GM23248 (cell line): ENCODE measurements around the gene SRSF3. TPM values are rescaled to one million over a fixed set of nuclear protein-coding genes. Genes with fewer than 3 reads are reported as not detected.
"Not testable (repeated sequence)": the region's sequence is repeated elsewhere in the genome, so short reads cannot be mapped to it uniquely, and the experiment has no call there.

ENCODE experiments used
- DNase-seq: peaks from one replicate; pipeline ENCODE4 v3.0.0-alpha.2; 2015
- H2AFZ ChIP-seq: fragments of 200-600 bp; sonication (generic); 2 replicates; pipeline ENCODE4 v1.6.1; 2016; ENCODE audit warnings: antibody characterized with exemption
- H3F3A ChIP-seq: fragments of 200-600 bp; sonication (generic); 2 replicates; pipeline ENCODE4 v1.6.1; 2016; ENCODE audit warnings: mild to moderate bottlenecking, antibody characterized with exemption, mixed run types; ENCODE audit not compliant: insufficient read depth
- H3K27ac ChIP-seq: fragments of 200-600 bp; sonication (generic); 2 replicates; pipeline ENCODE4 v1.5.1; 2016; ENCODE audit warnings: mild to moderate bottlenecking
- H3K27me3 ChIP-seq: fragments of 200-600 bp; sonication (generic); replicated peaks from 2 replicates; pipeline ENCODE4 v1.6.1; 2016; ENCODE audit warnings: mild to moderate bottlenecking; ENCODE audit not compliant: insufficient read depth
- H3K36me3 ChIP-seq: fragments of 200-600 bp; sonication (generic); 2 replicates; pipeline ENCODE4 v1.6.1; 2016; ENCODE audit warnings: low read depth, mild to moderate bottlenecking
- H3K4me1 ChIP-seq: fragments of 200-600 bp; sonication (generic); 2 replicates; pipeline ENCODE4 v1.6.1; 2016; ENCODE audit warnings: mild to moderate bottlenecking; ENCODE audit not compliant: insufficient read depth
- H3K4me2 ChIP-seq: fragments of 200-600 bp; sonication (generic); one replicate; pipeline ENCODE4 v1.6.1; 2016; ENCODE audit warnings: mild to moderate bottlenecking; ENCODE audit not compliant: unreplicated experiment
- H3K4me3 ChIP-seq: fragments of 200-600 bp; sonication (generic); 2 replicates; pipeline ENCODE4 v1.5.1; 2016; ENCODE audit warnings: mild to moderate bottlenecking
- H3K79me2 ChIP-seq: fragments of 200-600 bp; sonication (generic); 2 replicates; pipeline ENCODE4 v1.6.1; 2016; ENCODE audit warnings: mild to moderate bottlenecking; ENCODE audit not compliant: insufficient read depth
- H3K9ac ChIP-seq: fragments of 200-600 bp; sonication (generic); 2 replicates; pipeline ENCODE4 v1.6.1; 2016; ENCODE audit warnings: mild to moderate bottlenecking
- H3K9me2 ChIP-seq: fragments of 200-600 bp; sonication (generic); 2 replicates; pipeline ENCODE4 v1.6.1; 2016; ENCODE audit warnings: mixed run types, mild to moderate bottlenecking, moderate library complexity; ENCODE audit not compliant: insufficient read depth
- H3K9me3 ChIP-seq: fragments of 200-600 bp; sonication (generic); one replicate; pipeline ENCODE4 v1.6.1; 2017; ENCODE audit warnings: low read depth
- H4K20me1 ChIP-seq: fragments of 200-600 bp; sonication (generic); 2 replicates; pipeline ENCODE4 v1.6.0; 2016; ENCODE audit not compliant: insufficient read depth
- EZH2 ChIP-seq: fragments of 200-600 bp; sonication (generic); IDR thresholded peaks from 2 replicates; pipeline ENCODE4 v1.6.1; 2018; ENCODE audit warnings: antibody characterized with exemption, mild to moderate bottlenecking; ENCODE audit not compliant: insufficient read depth, poor library complexity, severe bottlenecking
- EZH2phosphoT487 ChIP-seq: fragments of 200-600 bp; sonication (generic); IDR thresholded peaks from 2 replicates; pipeline ENCODE4 v1.6.1; 2018; ENCODE audit warnings: antibody characterized with exemption, moderate library complexity, mild to moderate bottlenecking, low read depth; ENCODE audit not compliant: insufficient read depth
- WGBS, 2 experiments: methylation state at CpG; one replicate each; pipeline ENCODE4 v1.1.6; 2015 to 2017; ENCODE audit warnings: low lambda C conversion rate in 2 of 2, low coverage in 1 of 2; ENCODE audit errors: missing lambda C conversion rate in 2 of 2; 5-methylcytosine and 5-hydroxymethylcytosine counted together
- in situ Hi-C: fragments of 300-500 bp; cut with MboI; formaldehyde crosslinking; loops from 2 replicates; pipeline ENCODE4 v1.15.0; 2020
- polyA plus RNA-seq: library from polyadenylated mRNA; unstranded; fragments of >200 nt; fragmentation: Nextera tagmentation; extraction: Ambion mirVana; gene quantifications from 2 replicates; pipeline ENCODE4 v1.2.1, GENCODE V29; 2016
- total RNA-seq: library from RNA; depleted of rRNA; stranded (reverse); fragments of >200 nt; shearing (Covaris generic); gene quantifications from 2 replicates; pipeline ENCODE4 v1.2.3, GENCODE V29; 2014

SRSF3 gene
- total and polyA plus RNA-seq, 2 experiments from 2014 or later = 171 to 243 TPM

DNA sequence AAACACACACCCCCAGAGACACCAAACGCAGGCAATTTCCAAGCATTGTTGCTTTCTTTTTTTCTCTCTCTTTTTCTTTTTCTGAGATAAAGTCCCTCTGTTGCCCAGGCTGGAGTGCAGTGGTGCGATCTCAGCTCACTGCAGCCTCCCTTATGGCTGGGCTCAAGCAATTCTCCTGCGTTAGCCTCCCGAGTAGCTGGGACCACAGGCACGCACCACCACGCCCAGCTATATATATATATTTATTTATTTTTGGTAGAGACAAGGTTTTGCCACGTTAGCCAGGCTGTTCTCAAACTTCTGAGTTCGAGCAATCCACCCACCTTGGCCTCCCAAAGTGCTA lies 14.0 kb upstream of the SRSF3 start:
- WGBS, 2 experiments = 80 to 85% methylated on average over 7 to 8 of the region's 8 CpGs
- peak overlapping the region; percentile 87 for H2AFZ ChIP-seq
- TF ChIP-seq EZH2phosphoT487 = no peak
- TF ChIP-seq EZH2 = no peak
- no peak for DNase-seq
- no peaks in the 10 kb centered on the region for H3K79me2 ChIP-seq
- no peaks in the 10 kb centered on the region for H3K9me3 ChIP-seq
- no peaks in the 10 kb centered on the region for H4K20me1 ChIP-seq
- H3K4me1 ChIP-seq = peaks cover 51% of the 10 kb centered on the region
- no peaks in the 10 kb centered on the region for H3K27me3 ChIP-seq
- no peaks in the 10 kb centered on the region for H3K36me3 ChIP-seq
- H3K4me2 ChIP-seq = peak overlapping the region; percentile 6
- no peak overlapping the region for H3K4me3 ChIP-seq
- peaks cover 34% of the 10 kb centered on the region for H3F3A ChIP-seq
- H3K9me2 ChIP-seq = no peaks in the 10 kb centered on the region
- peak overlapping the region; percentile 3 for H3K9ac ChIP-seq
- H3K27ac ChIP-seq = peak overlapping the region; percentile 73
- in situ Hi-C loops = no loop called here

- in situ Hi-C loops = no loop called here
- TF ChIP-seq EZH2 (no peak), EZH2phosphoT487 (no peak)
Measured at GRCh38 chr6:36581716-36582115, 12.4 kb upstream of the SRSF3 start.

DNA sequence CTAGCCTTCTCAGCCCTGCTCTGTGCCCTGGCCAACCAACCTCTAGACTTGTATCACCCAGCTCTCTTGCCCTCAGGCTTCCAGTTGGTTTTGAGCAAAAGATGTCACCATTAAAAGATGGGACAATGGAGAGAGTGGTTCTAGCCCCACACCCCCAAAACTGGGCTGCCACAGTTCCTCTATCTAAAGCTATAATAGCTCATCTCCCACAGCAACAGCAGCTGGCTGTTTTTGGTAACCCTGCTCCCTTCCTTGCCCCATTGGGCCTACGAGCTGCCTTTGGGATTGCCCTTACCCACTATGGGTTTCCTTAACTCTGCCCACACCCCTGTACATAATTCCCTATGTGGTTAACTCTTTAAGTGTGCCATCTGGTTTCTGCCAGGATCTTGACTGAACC lies 7.6 kb upstream of the SRSF3 start:
- Histone ChIP-seq H3K9ac (no peak overlapping the region), H3K9me2 (no peaks in the 10 kb centered on the region), H3K4me1 (peaks cover 20% of the 10 kb centered on the region), H3K27me3 (no peaks in the 10 kb centered on the region), H3K9me3 (no peaks in the 10 kb centered on the region), H3F3A (peaks cover 6% of the 10 kb centered on the region), H3K27ac (no peak overlapping the region), H4K20me1 (no peaks in the 10 kb centered on the region), H3K4me2 (no peak overlapping the region), H2AFZ (no peak overlapping the region), H3K4me3 (no peak overlapping the region), H3K79me2 (peaks cover 11% of the 10 kb centered on the region), H3K36me3 (no peaks in the 10 kb centered on the region)
- DNase-seq = no peak
- in situ Hi-C loops = no loop called here
- TF ChIP-seq EZH2 = no peak
- no peak for TF ChIP-seq EZH2phosphoT487
- 53 to 87% methylated on average over 1 of the region's 1 CpG for WGBS, 2 experiments

More at GRCh38 chr6:36581716-36582115, 12.4 kb upstream of the SRSF3 start:
- H3K9me3 ChIP-seq = no peaks in the 10 kb centered on the region
- WGBS, 2 experiments = 31 to 32% methylated on average over 4 of the region's 4 CpGs
- H4K20me1 ChIP-seq = no peaks in the 10 kb centered on the region
- H3K36me3 ChIP-seq = no peaks in the 10 kb centered on the region
- H3K4me3 ChIP-seq = no peak overlapping the region
- H3K27ac ChIP-seq = peak overlapping the region; percentile 23; the same call in 1 of the 2 replicates
- H3K4me2 ChIP-seq = no peak overlapping the region
- peaks cover 52% of the 10 kb centered on the region for H3K4me1 ChIP-seq
- peaks cover 34% of the 10 kb centered on the region for H3F3A ChIP-seq
- H2AFZ ChIP-seq = peak overlapping the region; percentile 41; the same call in 1 of the 2 replicates
- H3K79me2 ChIP-seq = no peaks in the 10 kb centered on the region
- H3K9me2 ChIP-seq = no peaks in the 10 kb centered on the region
- peak; percentile 34 for DNase-seq
- H3K9ac ChIP-seq = no peak overlapping the region
- H3K27me3 ChIP-seq = no peaks in the 10 kb centered on the region

GRCh38 chr6:36589025-36589400 lies 5.1 kb upstream of the SRSF3 start:
- 85 to 88% methylated on average over 9 of the region's 9 CpGs for WGBS, 2 experiments

GRCh38 chr6:36590237-36590636 lies 3.9 kb upstream of the SRSF3 start:
- Histone ChIP-seq H3K9ac (no peak overlapping the region), H3K4me1 (peaks cover 18% of the 10 kb centered on the region), H3K27me3 (no peaks in the 10 kb centered on the region), H3F3A (peaks cover 18% of the 10 kb centered on the region), H3K79me2 (peaks cover 37% of the 10 kb centered on the region), H3K36me3 (0 out of 2 replicates have a peak, but pooled peaks cover 4% of the 10 kb centered on the region), H3K9me2 (no peaks in the 10 kb centered on the region), H3K27ac (peak overlapping the region; percentile 19; the same call in 1 of the 2 replicates), H2AFZ (peak overlapping the region; percentile 42; the same call in 1 of the 2 replicates), H3K4me2 (no peak overlapping the region), H3K9me3 (no peaks in the 10 kb centered on the region), H4K20me1 (0 out of 2 replicates have a peak, but pooled peaks cover under 1% of the 10 kb centered on the region), H3K4me3 (no peak overlapping the region)
- in situ Hi-C loops = no loop called here
- peak; percentile 87 for DNase-seq
- TF ChIP-seq EZH2 (no peak), EZH2phosphoT487 (no peak)
- 8 to 10% methylated on average over 1 of the region's 1 CpG for WGBS, 2 experiments

More at GRCh38 chr6:36589025-36589400, 5.1 kb upstream of the SRSF3 start:
- Histone ChIP-seq H3K4me1 (peaks cover 24% of the 10 kb centered on the region), H3F3A (peaks cover 14% of the 10 kb centered on the region), H3K79me2 (peaks cover 26% of the 10 kb centered on the region)
- in situ Hi-C loops, H3K4me3 ChIP-seq, H3K36me3 ChIP-seq, H3K9me2 ChIP-seq, H2AFZ ChIP-seq, H3K9me3 ChIP-seq, H4K20me1 ChIP-seq, H3K4me2 ChIP-seq, H3K9ac ChIP-seq, DNase-seq, H3K27me3 ChIP-seq, H3K27ac ChIP-seq: not testable (repeated sequence)
